Measurements from ENCODE around the gene ACSM2B.

DNA sequence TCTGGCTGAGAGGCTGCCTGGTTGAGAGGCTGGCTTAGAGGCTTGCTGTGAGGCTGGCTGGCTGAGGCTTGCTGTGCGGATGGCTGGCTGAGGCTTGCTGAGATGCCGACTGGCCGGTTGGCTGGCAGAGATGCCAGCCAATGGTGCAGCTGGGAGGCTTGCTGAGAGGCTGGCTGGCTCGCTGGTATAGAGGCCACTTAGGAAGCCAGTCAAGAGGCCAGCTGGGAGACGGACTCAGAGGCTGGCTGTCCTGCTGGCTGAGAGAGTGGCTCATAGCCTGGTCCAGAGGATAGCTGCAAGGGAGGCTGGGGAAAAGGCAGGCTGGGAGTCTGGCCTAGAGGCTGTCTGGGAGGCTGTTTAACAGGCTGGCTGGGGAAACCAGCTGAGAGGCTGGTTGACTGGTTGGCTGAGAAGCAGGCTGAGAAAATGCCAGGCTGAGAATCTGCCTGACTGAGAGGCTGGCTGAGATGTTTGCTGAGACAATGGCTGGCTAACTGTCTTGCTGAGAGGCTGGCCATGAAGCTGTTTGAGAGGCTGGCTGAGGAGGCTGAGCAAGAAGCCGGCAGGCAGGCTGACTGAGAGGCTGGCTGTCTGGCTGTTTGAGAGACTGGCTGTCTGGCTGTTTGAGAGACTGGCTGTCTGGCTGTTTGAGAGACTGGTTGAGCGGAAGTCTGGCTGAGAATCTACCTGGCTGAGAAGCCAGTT is 37.5 kb upstream of the ACSM2B start:
- TF ChIP-seq TCF4 (CRISPR knock-in tag; IDR thresholded peaks at IDR 0.05; ENCODE audit: borderline replicate concordance) (no peak), OSR1 (CRISPR knock-in tag; IDR thresholded peaks at IDR 0.05) (no peak), PPARA (CRISPR knock-in tag; IDR thresholded peaks at IDR 0.05; ENCODE audit: borderline replicate concordance) (no peak), POU6F1 (CRISPR knock-in tag; IDR thresholded peaks at IDR 0.05; ENCODE audit: borderline replicate concordance, low read depth) (no peak), CSRNP3 (CRISPR knock-in tag; IDR thresholded peaks at IDR 0.05) (no peak), BACH2 (CRISPR knock-in tag; IDR thresholded peaks at IDR 0.05; ENCODE audit: borderline replicate concordance) (no peak)

Measured in SK-N-SH treated with all-trans-retinoic acid at 6 μM for 48 hours (cell line).